HL-60/S4 treated with phorbol 12-myristate 13-acetate at 8.2 ng/mL for 4 days and 3 days (cell line): ENCODE data around the gene ABCA10.
"Not testable (repeated sequence)": the region's sequence is repeated elsewhere in the genome, so short reads cannot be mapped to it uniquely, and the experiment has no call there.

Experiments
- in situ Hi-C: fragments of 300-500 bp; cut with MboI; formaldehyde crosslinking; loops from 2 replicates; pipeline ENCODE4 v1.15.0; 2022; ENCODE audit warnings: low sequenced_read_pairs

Gene ABCA10, protein sequence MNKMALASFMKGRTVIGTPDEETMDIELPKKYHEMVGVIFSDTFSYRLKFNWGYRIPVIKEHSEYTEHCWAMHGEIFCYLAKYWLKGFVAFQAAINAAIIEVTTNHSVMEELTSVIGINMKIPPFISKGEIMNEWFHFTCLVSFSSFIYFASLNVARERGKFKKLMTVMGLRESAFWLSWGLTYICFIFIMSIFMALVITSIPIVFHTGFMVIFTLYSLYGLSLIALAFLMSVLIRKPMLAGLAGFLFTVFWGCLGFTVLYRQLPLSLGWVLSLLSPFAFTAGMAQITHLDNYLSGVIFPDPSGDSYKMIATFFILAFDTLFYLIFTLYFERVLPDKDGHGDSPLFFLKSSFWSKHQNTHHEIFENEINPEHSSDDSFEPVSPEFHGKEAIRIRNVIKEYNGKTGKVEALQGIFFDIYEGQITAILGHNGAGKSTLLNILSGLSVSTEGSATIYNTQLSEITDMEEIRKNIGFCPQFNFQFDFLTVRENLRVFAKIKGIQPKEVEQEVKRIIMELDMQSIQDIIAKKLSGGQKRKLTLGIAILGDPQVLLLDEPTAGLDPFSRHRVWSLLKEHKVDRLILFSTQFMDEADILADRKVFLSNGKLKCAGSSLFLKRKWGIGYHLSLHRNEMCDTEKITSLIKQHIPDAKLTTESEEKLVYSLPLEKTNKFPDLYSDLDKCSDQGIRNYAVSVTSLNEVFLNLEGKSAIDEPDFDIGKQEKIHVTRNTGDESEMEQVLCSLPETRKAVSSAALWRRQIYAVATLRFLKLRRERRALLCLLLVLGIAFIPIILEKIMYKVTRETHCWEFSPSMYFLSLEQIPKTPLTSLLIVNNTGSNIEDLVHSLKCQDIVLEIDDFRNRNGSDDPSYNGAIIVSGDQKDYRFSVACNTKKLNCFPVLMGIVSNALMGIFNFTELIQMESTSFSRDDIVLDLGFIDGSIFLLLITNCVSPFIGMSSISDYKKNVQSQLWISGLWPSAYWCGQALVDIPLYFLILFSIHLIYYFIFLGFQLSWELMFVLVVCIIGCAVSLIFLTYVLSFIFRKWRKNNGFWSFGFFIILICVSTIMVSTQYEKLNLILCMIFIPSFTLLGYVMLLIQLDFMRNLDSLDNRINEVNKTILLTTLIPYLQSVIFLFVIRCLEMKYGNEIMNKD (N-terminal part only)

DNA sequence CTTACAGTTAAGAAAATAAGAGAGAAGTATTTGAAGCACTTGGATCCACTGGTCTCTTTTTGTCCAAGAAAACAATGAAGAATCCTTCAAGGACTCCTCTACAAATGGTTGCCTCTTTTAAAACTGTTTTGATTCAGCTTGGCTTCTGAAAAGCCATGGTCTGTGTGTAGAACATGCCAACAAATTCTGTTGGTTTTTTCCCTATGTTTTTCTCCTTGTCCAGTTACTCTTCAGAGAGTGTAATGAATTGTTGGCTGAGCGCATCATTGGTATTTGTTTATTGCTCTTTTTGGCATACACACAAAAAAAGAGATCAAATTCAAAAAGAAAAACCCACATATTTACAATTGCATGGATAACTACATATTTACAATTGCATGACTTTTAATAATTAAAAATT, at the start of gene ABCA10:
TSS of gene ABCA10 (minus strand) at position 249 of the 400 bp plus-strand sequence. CDS start 3,466 bp downstream, outside the sequence.
- in situ Hi-C loops, result loop anchor here (25.0 kb wide), 1 partner anchor 691 kb away; no protein-coding TSS in a partner anchor

DNA sequence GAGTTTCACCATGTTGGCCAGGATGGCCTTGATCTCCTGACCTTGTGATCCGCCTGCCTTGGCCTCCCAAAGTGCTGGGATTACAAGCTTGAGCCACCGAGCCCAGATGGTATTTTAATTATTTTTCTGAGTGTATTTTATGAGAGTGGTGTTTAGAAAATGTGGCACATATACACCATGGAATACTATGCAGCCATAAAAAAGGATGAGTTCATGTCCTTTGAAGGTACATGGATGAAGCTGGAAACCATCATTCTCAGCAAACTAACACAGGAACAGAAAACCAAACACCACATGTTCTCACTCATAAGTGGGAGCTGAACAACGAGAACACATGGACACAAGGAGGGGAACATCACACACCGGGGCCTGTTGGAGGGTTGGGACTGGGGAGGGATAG, 47.7 kb upstream of the ABCA10 start:
- in situ Hi-C loops, result not testable (repeated sequence)

DNA sequence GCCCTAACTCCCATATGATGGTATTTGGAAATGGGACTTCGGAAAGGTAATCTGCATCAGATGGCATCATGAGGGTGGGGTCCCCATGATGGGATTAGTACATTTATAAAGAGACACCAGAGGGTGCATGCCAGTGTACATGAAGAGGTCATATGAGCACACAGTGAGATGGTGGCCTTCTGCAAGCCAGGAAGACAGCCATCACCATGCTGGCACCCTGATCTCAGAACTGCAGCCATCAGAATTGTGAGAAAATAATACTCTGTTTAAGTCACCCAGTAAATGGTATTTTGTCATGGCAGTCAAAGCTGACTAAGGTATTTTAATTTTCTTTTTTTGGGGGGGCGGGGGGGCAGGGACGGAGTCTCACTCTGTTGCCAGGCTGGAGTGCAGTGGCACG, 47.1 kb upstream of the ABCA10 start:
- in situ Hi-C loops, result no loop called here

DNA sequence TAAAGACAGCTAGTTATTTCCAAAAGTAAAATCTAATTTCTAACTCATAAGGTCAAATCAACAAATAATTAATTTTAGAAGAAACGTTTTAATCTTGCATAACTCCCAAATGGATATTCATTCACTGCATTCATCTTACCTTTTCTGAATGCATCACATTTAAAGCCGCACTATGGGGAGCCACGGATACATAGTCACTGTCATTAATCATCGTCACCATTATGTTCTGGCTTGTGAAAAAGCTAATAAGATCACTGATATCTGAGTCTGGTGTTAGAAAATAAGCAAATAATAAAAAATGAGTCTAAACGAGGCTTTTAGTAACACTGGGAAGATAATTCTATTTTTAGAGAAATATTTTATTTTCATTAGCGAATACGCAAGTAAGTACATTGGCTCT, 42.4 kb upstream of the ABCA10 start:
- in situ Hi-C loops, result no loop called here

- in situ Hi-C loops, result no loop called here
Measured at GRCh38 chr17:69269131-69269998, 40.7 kb upstream of the ABCA10 start.

- in situ Hi-C loops, result no loop called here
Measured at GRCh38 chr17:69268543-69269014, 40.0 kb upstream of the ABCA10 start.

- in situ Hi-C loops, result no loop called here
Measured at GRCh38 chr17:69267219-69267618, 38.6 kb upstream of the ABCA10 start.

DNA sequence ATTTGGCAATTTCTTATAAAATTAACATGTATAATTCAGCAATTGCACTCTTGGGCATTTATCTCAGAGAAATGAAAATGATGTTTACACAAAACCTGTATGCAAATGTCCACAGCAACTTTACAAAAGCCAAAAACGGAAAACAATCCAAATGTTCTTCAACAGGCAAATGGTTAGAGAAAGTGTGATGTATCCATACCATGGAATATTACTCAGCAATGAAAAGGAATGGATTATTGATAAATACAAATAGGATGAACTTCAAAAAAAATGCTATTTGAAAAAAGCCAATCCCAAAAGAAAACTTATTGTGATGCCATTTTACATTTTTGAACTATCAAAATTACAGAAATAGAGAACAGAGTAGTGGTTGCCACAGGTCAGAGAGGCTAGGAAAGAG, 37.2 kb upstream of the ABCA10 start:
- in situ Hi-C loops, result no loop called here

- in situ Hi-C loops, result no loop called here
Measured at GRCh38 chr17:69254187-69254586, 25.6 kb upstream of the ABCA10 start.

DNA sequence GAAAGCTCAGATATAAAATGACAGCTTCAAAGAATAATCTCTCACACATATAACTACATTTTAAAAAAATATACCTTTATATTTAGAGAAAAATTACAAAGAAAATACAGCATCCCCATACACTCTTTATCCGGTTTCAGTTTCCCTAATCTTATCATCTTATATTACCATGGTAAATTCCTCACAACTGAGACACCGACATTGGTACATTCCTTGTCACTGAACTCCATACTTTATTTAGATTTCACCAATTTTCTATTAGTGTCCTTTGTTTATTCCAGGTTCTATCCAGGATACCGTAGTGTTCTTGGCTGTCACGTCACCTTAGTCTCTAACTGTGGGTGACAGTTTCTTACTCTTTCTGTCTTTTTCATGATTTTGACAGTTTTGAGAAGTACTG, 22.0 kb upstream of the ABCA10 start:
- in situ Hi-C loops, result no loop called here

DNA sequence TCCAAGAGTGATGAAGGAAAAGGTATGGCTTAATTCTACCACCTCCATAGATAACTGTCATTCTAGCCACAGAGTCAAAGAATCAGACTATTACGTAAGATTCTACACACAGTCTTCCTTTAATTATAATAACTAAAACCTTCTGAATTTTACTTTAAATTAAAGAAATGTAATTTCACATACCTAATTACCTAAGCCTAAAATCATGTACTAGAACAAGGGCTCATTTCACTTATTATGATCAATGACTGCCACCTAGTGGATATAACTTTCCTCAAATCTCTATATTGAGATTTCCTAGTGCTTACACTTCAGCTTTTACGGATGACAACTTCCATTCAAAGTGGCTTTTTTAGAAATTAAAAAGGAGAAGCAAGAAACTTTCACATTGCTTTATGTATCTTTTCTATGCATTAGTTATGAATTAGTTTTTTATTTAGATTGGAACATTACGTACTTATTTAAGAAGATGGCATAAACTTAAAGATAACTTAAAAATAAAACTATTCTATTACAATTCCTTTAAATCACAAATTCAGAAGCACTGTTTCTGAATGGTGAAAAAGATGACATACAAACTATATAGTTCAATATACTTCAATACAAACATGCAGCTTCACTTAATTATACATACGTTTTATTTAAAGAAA, 18.2 kb upstream of the ABCA10 start:
- in situ Hi-C loops, result loop anchor here (25.0 kb wide), 1 partner anchor 710 kb away; no protein-coding TSS in a partner anchor

DNA sequence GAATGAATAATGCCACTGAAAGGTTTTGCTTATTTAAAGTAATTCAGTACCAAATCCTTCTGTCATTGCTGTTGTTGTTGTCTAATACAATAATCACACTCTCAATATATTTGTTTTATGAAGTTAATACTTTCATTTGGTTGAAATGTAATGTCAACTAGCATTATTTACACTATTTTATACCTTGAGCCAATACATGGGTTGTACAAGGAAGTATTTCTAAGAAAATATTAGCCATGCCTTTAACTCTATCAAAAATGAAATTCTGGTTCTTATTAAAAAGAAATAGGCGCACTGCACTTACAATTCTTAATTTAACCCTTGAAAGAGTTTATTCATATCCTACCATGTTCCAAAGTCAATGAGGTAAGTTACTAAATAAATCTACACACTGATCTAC, 17.6 kb upstream of the ABCA10 start:
- in situ Hi-C loops, result loop anchor here (25.0 kb wide), 1 partner anchor 709 kb away; no protein-coding TSS in a partner anchor

- in situ Hi-C loops, result loop anchor here (25.0 kb wide), 1 partner anchor 708 kb away; no protein-coding TSS in a partner anchor
Measured at GRCh38 chr17:69245617-69246016, 17.0 kb upstream of the ABCA10 start.

- in situ Hi-C loops, result loop anchor here (5.0 to 25.0 kb wide), 2 partner anchors 463 to 703 kb away; no protein-coding TSS in a partner anchor
Measured at GRCh38 chr17:69239611-69240600, 11.3 kb upstream of the ABCA10 start.

DNA sequence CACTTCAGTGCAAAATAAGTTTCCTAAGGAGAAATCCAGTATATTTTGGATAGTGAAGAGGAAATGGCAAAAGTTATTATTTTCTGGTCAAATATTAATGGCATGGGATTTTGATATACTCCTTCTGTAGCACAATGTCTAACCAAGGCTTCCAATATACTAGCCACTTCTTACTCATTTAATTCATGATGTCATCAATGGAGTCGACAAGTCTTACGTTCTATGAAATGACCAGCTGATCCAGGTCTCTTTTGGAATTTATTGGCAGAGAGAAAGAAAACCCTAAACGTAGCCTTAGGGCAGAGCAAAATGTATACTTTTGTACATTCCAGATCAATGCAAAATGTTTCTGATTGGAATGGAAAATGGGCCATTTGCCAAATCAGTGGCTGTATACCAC, 8.3 kb upstream of the ABCA10 start:
- in situ Hi-C loops, result loop anchor here (5.0 to 25.0 kb wide), 2 partner anchors 460 to 700 kb away; no protein-coding TSS in a partner anchor

- in situ Hi-C loops, result loop anchor here (5.0 to 25.0 kb wide), 2 partner anchors 459 to 699 kb away; no protein-coding TSS in a partner anchor
Measured at GRCh38 chr17:69236464-69236863, 7.8 kb upstream of the ABCA10 start.

- in situ Hi-C loops, result loop anchor here (5.0 to 25.0 kb wide), 2 partner anchors 458 to 698 kb away; no protein-coding TSS in a partner anchor
Measured at GRCh38 chr17:69235338-69236058, 6.9 kb upstream of the ABCA10 start.
